ENCODE measurements around the gene TRMT11.
"Not testable (repeated sequence)": the region's sequence is repeated elsewhere in the genome, so short reads cannot be mapped to it uniquely, and the experiment has no call there.

The TRMT11 gene

DNA sequence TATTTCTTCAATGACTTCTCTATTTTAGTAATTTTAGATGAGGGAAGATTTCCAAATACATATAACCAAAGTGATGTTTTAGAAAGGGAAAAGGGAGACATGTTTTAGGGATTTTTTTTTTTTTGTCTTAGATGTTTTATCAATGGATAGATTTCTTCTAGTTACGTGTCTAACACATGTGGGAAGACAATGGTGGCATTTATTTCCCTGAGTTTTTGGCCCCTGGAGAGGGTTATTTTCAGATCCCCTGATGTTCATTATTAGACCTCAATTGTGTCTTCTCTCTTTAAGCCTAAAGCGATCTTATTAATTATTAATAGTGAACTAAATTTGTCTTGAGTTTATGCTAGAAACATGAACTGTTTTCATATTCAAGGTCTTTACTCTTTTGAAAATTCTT lies 30.3 kb downstream of the TRMT11 start:
- no peak overlapping the region for H3K4me3 ChIP-seq (ENCODE audit: low read depth, low read length)
- no peak for DNase-seq (ENCODE audit: low read depth)
- TF ChIP-seq, protein P1, sequence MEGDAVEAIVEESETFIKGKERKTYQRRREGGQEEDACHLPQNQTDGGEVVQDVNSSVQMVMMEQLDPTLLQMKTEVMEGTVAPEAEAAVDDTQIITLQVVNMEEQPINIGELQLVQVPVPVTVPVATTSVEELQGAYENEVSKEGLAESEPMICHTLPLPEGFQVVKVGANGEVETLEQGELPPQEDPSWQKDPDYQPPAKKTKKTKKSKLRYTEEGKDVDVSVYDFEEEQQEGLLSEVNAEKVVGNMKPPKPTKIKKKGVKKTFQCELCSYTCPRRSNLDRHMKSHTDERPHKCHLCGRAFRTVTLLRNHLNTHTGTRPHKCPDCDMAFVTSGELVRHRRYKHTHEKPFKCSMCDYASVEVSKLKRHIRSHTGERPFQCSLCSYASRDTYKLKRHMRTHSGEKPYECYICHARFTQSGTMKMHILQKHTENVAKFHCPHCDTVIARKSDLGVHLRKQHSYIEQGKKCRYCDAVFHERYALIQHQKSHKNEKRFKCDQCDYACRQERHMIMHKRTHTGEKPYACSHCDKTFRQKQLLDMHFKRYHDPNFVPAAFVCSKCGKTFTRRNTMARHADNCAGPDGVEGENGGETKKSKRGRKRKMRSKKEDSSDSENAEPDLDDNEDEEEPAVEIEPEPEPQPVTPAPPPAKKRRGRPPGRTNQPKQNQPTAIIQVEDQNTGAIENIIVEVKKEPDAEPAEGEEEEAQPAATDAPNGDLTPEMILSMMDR (IDR thresholded peaks at IDR 0.05; ENCODE audit: insufficient read depth, low read depth, low read length, missing control alignments), result no peak

DNA sequence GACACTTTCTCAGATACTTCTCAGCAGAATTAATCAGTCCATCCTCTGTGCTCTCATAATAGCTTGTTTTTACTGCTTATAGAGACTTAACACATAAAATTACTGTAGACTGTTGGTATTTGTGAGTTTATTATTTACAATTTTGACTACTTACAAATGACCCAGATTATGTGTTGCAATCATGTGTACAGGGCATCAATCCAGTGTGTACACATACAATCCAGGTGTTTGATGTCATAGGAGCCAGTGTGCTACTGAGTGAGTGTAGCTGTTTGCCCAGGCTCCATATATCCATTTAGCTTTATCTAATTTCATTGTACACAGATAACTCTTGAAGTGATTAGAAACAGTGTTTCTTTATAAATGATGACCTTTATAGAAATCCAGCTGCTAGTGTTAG lies 31.3 kb downstream of the TRMT11 start:
- DNase-seq (ENCODE audit: low read depth), result no peak
- H3K4me3 ChIP-seq (ENCODE audit: low read depth, low read length), result no peak overlapping the region
- TF ChIP-seq, protein P1 (IDR thresholded peaks at IDR 0.05; ENCODE audit: insufficient read depth, low read depth, low read length, missing control alignments), result no peak

DNA sequence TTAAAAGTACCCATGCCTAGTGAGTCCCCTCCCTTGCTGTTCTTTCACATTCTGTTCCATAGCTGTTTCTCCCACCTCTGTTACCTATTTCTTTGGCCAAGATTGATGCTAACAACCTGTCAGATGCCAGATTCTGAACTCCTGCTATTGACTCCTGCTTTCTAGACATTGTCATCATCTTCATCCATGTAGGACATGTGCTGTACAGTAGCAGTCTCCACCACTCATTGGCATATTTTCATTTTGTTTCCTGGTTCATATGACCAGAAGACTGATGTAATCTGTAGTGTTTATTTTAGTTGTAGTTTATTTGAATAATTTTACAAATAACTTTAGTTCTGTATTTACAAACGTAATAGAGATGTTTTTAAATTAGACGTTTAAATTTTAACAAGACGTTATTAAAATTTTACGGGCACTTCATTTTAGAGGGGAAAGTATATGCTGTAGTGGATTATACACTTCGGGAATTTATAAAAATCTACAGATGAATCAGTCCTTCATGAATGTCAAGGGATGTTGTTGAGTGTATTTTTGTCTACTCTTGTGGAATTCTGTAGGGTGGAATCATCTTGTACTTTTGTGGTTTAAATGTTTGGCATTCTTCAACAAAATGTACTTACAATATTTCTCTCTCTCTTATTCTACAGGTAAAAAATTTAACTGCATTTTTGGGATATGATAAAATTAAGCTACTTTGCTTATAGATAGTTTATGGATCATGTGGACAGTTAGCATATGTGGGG lies 34.1 kb downstream of the TRMT11 start:
- DNase-seq (ENCODE audit: low read depth), result no peak
- H3K4me3 ChIP-seq (ENCODE audit: low read depth, low read length), result no peak overlapping the region
- TF ChIP-seq, protein P1 (IDR thresholded peaks at IDR 0.05; ENCODE audit: insufficient read depth, low read depth, low read length, missing control alignments), result no peak

DNA sequence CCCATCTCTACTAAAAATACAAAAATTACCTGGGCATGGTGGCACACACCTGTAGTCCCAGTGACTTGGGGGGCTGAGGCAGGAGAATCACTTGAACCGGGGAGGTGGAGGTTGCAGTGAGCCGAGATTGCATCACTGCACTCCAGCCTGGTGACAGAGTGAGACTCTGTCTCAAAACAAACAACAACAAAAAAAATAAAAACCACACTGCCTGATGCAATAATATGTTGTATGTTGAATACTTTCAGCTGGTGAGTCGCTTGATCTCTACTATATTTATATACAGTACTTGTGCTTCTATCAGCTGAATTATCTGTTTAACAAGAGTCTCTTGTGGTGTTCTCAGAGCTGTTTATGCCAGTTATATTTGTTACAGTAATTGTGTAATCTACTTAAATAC lies 37.1 kb downstream of the TRMT11 start:
- not testable (repeated sequence) for H3K4me3 ChIP-seq (ENCODE audit: low read depth, low read length); DNase-seq (ENCODE audit: low read depth)

DNA sequence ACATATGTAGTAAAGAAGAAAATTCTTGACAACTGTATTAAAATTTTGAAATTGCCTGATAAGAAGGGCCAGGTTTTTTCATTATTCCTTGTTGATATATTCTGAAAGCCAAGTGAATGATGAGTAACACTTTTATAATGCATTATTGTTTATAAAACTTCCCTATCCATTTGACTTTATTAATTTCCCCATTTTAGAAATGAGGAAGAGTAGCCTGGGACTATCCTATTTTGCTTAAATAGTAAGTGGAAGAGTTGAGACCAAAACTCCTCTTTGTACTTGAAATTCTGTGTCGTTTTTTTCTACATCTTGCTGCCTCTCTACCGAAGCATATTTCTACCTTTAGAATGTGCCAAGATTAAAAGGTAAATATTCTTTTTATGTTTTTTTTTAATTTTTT lies 39.7 kb downstream of the TRMT11 start:
- H3K4me3 ChIP-seq (ENCODE audit: low read depth, low read length), result no peak overlapping the region
- no peak for DNase-seq (ENCODE audit: low read depth)
- TF ChIP-seq, protein P1 (IDR thresholded peaks at IDR 0.05; ENCODE audit: insufficient read depth, low read depth, low read length, missing control alignments), result no peak

DNA sequence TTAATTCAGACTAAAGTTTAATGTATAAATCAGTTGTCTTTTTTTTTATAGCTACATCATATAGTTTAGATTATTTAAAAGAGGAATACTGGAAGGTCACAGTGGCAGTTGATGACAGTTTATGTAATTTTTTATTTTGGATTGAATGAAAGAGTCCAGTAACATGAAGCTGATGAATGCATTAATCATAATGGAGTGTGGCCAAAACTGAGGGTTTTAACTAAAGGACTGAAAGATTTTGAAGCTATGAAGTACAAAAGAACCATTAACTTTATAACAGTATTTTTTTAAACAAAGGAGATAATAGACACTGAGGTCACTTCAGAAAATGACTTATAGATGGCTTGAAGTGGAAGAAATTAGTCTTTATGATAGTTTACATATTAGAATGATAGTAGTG lies 41.3 kb downstream of the TRMT11 start:
- H3K4me3 ChIP-seq (ENCODE audit: low read depth, low read length), result no peak overlapping the region
- TF ChIP-seq, protein P1 (IDR thresholded peaks at IDR 0.05; ENCODE audit: insufficient read depth, low read depth, low read length, missing control alignments), result no peak
- no peak for DNase-seq (ENCODE audit: low read depth)

DNA sequence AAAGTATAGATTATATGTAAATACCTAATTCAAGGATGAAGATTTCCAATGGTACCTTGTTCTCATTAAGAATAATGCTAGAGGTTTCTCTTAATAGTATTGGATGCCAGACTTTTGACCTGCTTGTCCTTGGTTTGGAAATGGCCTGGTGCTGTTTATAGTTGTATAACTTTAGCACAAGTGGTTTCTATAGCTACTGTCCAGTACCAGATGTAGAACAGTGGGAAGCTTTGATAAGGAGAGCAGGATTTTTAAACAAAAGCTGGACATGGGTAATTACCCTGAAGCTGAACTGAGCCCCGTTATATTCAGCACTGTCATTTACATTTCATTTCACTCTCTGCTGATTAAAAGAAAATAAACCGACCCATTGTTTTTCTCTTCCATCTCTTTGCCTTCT lies 43.7 kb downstream of the TRMT11 start:
- TF ChIP-seq, protein P1 (IDR thresholded peaks at IDR 0.05; ENCODE audit: insufficient read depth, low read depth, low read length, missing control alignments), result no peak
- H3K4me3 ChIP-seq (ENCODE audit: low read depth, low read length), result no peak overlapping the region
- no peak for DNase-seq (ENCODE audit: low read depth)
